IPS-20b (cell line): ENCODE data around the gene MRPL27.
A peak's percentile ranks its signal among the peaks of the same experiment; 100 is the strongest.
"Not testable (repeated sequence)": the region's sequence is repeated elsewhere in the genome, so short reads cannot be mapped to it uniquely, and the experiment has no call there.

Experiments used
- H3K27ac ChIP-seq: one replicate; pipeline ENCODE4 v1.5.1; 2013; ENCODE audit warnings: low read length
- H3K27me3 ChIP-seq: 2 replicates; pipeline ENCODE4 v1.6.1; 2013; ENCODE audit warnings: mild to moderate bottlenecking, low read length, inconsistent platforms; ENCODE audit not compliant: insufficient read depth
- H3K36me3 ChIP-seq: 2 replicates; pipeline ENCODE4 v1.6.1; 2013; ENCODE audit warnings: low read depth, mild to moderate bottlenecking, inconsistent platforms, low read length, moderate library complexity; ENCODE audit not compliant: insufficient read depth
- H3K4me1 ChIP-seq: 2 replicates; pipeline ENCODE4 v1.6.1; 2013; ENCODE audit warnings: mild to moderate bottlenecking, control low read depth, inconsistent platforms, low read length, moderate library complexity; ENCODE audit not compliant: insufficient read depth
- H3K4me3 ChIP-seq: 2 replicates; pipeline ENCODE4 v1.5.1; 2013; ENCODE audit warnings: mild to moderate bottlenecking, low read length, inconsistent platforms
- H3K9ac ChIP-seq: 2 replicates; pipeline ENCODE4 v1.6.1; 2013; ENCODE audit warnings: low read depth, mild to moderate bottlenecking, inconsistent platforms, low read length, moderate library complexity
- H3K9me3 ChIP-seq: 2 replicates; pipeline ENCODE4 v1.6.1; 2013; ENCODE audit warnings: mild to moderate bottlenecking, low read depth, low read length, inconsistent platforms; ENCODE audit not compliant: insufficient read depth

MRPL27 gene

DNA sequence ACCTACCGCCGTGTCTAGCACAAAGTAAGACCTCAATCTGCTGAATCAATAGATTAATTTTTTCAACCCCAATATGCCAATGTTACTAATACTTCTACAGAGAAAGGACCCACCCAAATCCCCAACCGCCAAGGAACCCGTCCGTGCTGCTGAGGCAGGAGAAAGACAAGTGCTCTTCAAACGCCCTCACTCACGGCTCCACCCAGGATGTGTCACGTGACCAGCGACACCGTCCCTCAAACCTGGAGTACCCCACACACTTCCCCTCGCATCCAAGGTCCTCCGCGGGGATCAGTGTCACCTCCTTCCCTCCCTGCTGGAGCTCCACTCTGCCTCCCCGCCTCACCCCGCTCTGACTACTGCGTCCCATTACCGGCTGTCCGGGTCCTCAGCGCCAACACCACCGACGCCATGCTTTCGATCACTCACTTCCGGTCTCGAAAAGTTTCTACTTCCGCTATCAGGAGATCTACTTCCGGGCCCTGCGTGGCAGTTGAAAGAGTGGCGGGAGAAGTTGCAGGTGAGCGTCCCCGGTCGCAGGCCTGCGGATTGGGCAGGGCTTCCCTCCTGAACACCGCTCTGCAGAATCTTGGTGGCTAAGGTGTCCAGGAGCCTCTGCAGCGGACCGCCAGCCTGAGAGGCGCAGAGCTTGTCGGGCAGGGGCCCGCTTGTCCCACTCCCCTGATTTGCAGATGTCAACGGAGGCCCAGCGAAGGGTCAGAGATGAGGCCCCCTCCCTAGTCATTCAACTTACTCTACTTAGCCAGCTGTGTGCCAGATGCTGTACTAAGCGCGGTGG, at the start of gene MRPL27, which contains the start of gene EME1:
MRPL27 (minus strand) TSS at position 427 of the 799 bp plus-strand sequence; CDS start at position 413, 14 bp downstream.
EME1 (plus strand) TSS at position 472 of the 799 bp plus-strand sequence. CDS start 1,980 bp downstream, outside the sequence.
- Histone ChIP-seq H3K9ac (peak within 1 kb of the TSS; percentile 97), H3K9me3 (no peaks in the 10 kb centered on the region), H3K27ac (peak within 1 kb of the TSS; percentile 96), H3K36me3 (peaks cover 60% of the 10 kb centered on the region), H3K4me1 (peaks cover 5% of the 10 kb centered on the region; the same call in 1 of the 2 replicates), H3K4me3 (peak within 1 kb of the TSS; percentile 94), H3K27me3 (no peaks in the 10 kb centered on the region)

GRCh38 chr17:50422738-50423137, 49.8 kb upstream of the MRPL27 start:
- H3K27me3 ChIP-seq, result peaks cover 20% of the 10 kb centered on the region
- H3K4me1 ChIP-seq, result peaks cover 5% of the 10 kb centered on the region; the same call in 1 of the 2 replicates
- no peaks in the 10 kb centered on the region for H3K9me3 ChIP-seq
- no peak overlapping the region for H3K27ac ChIP-seq
- H3K9ac ChIP-seq, result no peak overlapping the region
- H3K4me3 ChIP-seq, result no peak overlapping the region
- H3K36me3 ChIP-seq, result no peaks in the 10 kb centered on the region

- H3K4me1 ChIP-seq, result peaks cover under 1% of the 10 kb centered on the region; the same call in 1 of the 2 replicates
- no peak overlapping the region for H3K4me3 ChIP-seq
- peaks cover 20% of the 10 kb centered on the region for H3K27me3 ChIP-seq
- H3K36me3 ChIP-seq, result no peaks in the 10 kb centered on the region
- H3K9me3 ChIP-seq, result no peaks in the 10 kb centered on the region
- H3K9ac ChIP-seq, result no peak overlapping the region
- H3K27ac ChIP-seq, result no peak overlapping the region
Measured at GRCh38 chr17:50421308-50422051, 48.5 kb upstream of the MRPL27 start.

DNA sequence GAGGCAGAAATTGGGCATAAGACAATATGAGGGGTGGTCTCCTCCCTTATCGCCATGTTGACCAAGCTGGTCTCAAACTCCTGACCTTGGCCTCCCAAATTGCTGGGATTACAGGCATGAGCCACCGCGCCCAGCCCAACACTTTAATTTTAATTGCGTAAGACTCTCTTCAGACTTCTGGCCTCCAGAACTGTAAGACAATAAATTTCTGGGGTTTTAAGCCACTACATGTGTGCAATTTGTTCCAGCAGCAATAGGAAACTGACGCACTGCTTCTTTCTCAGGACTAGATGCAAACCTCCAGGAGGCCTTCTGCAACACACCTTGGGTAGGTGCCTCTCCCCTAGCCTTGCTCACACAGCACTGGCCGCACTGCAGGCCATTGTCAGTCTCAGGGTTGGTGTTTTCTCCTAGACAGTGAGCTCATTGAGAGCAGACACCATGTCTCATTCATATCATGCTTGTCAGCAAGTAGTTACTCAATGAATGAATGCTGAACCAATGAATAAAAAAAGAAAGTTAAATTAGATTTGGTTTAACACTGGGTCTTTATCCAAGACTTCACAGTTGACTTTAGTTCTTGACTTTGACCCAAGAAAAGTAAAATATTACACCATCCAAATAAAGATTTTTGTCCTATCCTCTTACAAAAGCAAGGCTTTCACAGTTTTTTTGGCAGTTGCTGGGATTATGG, 47.6 kb upstream of the MRPL27 start:
- Histone ChIP-seq H3K9me3 (no peaks in the 10 kb centered on the region), H3K27me3 (peaks cover 17% of the 10 kb centered on the region), H3K27ac (no peak overlapping the region), H3K9ac (no peak overlapping the region), H3K4me1 (no peaks in the 10 kb centered on the region), H3K36me3 (no peaks in the 10 kb centered on the region), H3K4me3 (no peak overlapping the region)

GRCh38 chr17:50419577-50419976, 46.6 kb upstream of the MRPL27 start:
- H3K27ac ChIP-seq, H3K27me3 ChIP-seq, H3K4me1 ChIP-seq, H3K4me3 ChIP-seq, H3K9me3 ChIP-seq, H3K36me3 ChIP-seq, H3K9ac ChIP-seq: not testable (repeated sequence)

DNA sequence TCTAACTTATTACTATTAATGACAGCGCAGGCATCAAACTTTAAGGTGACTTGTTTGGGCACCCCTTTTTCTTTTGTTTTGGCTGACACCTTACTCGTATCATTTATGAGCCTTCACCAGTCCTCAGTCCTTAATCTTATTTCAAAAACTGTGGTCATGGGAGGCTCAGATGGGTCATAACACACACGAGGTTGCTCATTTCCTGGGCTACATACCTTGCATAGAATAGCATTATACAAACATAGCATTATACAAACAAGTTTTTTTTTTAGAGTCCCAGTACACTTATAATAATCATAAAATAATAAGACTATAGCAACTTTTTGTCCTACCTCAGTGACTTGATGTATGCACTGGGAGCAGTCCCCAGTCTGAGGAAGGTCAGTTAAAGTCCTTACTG, 41.8 kb upstream of the MRPL27 start:
- Histone ChIP-seq H3K9me3 (no peaks in the 10 kb centered on the region; the same call in 1 of the 2 replicates), H3K27me3 (no peaks in the 10 kb centered on the region; the same call in none of the 2 replicates), H3K36me3 (no peaks in the 10 kb centered on the region), H3K4me1 (no peaks in the 10 kb centered on the region), H3K27ac (no peak overlapping the region), H3K9ac (no peak overlapping the region), H3K4me3 (no peak overlapping the region)

- Histone ChIP-seq H3K27me3 (no peaks in the 10 kb centered on the region; the same call in none of the 2 replicates), H3K4me1 (no peaks in the 10 kb centered on the region), H3K36me3 (no peaks in the 10 kb centered on the region), H3K4me3 (no peak overlapping the region), H3K9ac (no peak overlapping the region), H3K27ac (no peak overlapping the region), H3K9me3 (no peaks in the 10 kb centered on the region; the same call in 1 of the 2 replicates)
Measured at GRCh38 chr17:50412188-50412732, 39.3 kb upstream of the MRPL27 start.

- no peak overlapping the region for H3K27ac ChIP-seq
- H3K9ac ChIP-seq, result no peak overlapping the region
- H3K4me1 ChIP-seq, result no peaks in the 10 kb centered on the region
- H3K4me3 ChIP-seq, result no peak overlapping the region
- H3K9me3 ChIP-seq, result no peaks in the 10 kb centered on the region; the same call in 1 of the 2 replicates
- H3K36me3 ChIP-seq, result no peaks in the 10 kb centered on the region
- H3K27me3 ChIP-seq, result no peaks in the 10 kb centered on the region; the same call in 1 of the 2 replicates
Measured at GRCh38 chr17:50407921-50408320, 34.9 kb upstream of the MRPL27 start.

- H3K9me3 ChIP-seq, result no peaks in the 10 kb centered on the region
- no peak overlapping the region for H3K27ac ChIP-seq
- H3K4me3 ChIP-seq, result no peak overlapping the region
- no peaks in the 10 kb centered on the region for H3K4me1 ChIP-seq
- H3K27me3 ChIP-seq, result no peaks in the 10 kb centered on the region
- H3K9ac ChIP-seq, result no peak overlapping the region
- no peaks in the 10 kb centered on the region for H3K36me3 ChIP-seq
Measured at GRCh38 chr17:50406578-50406977, 33.6 kb upstream of the MRPL27 start.

DNA sequence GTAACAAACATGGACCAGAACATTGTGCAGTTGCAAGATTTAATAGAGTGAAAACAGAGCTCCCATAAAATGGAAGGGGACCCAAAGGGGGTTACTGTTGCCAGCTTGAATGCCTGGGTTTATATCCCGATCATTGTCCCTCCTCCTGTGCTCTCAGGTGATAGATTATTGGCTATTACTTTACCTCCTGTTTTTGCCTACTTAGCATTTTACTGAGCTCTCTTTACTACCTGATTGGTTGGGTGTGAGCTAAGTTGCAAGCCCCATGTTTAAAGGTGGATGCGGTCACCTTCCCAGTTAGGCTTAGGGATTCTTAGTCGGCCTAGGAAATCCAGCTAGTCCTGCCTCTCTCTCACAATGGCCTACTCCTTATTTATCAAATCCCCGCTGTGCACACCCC, 32.4 kb upstream of the MRPL27 start:
- not testable (repeated sequence) for H3K36me3 ChIP-seq, H3K27me3 ChIP-seq, H3K4me1 ChIP-seq, H3K4me3 ChIP-seq, H3K27ac ChIP-seq, H3K9me3 ChIP-seq, H3K9ac ChIP-seq

DNA sequence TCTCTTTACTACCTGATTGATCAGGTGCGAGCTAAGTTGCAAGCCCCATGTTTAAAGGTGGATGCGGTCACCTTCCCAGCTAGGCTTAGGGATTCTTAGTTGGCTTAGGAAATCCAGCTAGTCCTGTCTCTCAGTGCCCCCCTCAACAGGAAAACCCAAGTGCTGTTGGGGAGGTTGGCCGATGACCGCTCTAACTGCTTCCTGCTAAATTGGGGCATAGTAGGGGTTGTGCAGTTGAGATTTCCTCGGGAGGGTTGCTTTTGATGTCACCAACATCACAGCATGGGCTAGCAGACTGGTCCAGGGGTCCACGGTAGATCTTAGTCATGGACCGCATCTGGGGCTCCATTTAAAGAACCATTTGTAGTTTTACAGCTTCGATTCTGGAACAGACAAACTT, 26.6 kb upstream of the MRPL27 start:
- not testable (repeated sequence) for H3K36me3 ChIP-seq, H3K4me1 ChIP-seq, H3K9me3 ChIP-seq, H3K9ac ChIP-seq, H3K4me3 ChIP-seq, H3K27me3 ChIP-seq, H3K27ac ChIP-seq
